Activated CD4-positive, alpha-beta T cell treated with anti-CD3 and anti-CD28 coated beads, Interleukin-10, Interleukin-2, amounts not matched to agents 100 ng/mL and 50 ng/mL, durations not matched to agents 16 hours and 8 hours (primary cell): ENCODE results near the gene MRPS15.
"Not testable (repeated sequence)": the region's sequence is repeated elsewhere in the genome, so short reads cannot be mapped to it uniquely, and the experiment has no call there.

Experiments
- DNase-seq: peaks from one replicate; pipeline ENCODE4 v3.0.0-alpha.2; 2020

MRPS15 gene

GRCh38 chr1:36463803-36464604 lies at the start of gene MRPS15:
MRPS15 (minus strand) TSS chr1:36464384; CDS start chr1:36464275, 109 bp downstream.
- DNase-seq: peak; percentile 97

DNA sequence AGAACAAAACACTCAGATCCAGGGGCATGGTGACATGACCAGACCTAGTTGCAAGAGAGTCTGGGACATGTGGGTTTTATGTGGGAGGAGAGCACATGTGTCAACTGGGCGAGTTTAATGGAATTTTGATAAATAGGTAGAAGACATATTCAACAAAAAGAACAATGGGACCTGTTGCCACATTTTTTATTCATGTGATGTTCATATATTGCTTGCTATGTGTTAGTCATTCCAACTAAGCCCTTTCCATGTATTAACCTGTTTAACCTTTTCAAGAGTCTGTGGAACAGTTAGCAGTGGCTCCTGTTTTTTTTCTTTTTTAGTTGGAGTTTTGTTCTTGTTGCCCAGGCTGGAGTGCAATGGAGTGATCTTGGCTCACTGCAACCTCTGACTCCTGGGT lies 48.7 kb upstream of the MRPS15 start:
- no peak for DNase-seq

DNA sequence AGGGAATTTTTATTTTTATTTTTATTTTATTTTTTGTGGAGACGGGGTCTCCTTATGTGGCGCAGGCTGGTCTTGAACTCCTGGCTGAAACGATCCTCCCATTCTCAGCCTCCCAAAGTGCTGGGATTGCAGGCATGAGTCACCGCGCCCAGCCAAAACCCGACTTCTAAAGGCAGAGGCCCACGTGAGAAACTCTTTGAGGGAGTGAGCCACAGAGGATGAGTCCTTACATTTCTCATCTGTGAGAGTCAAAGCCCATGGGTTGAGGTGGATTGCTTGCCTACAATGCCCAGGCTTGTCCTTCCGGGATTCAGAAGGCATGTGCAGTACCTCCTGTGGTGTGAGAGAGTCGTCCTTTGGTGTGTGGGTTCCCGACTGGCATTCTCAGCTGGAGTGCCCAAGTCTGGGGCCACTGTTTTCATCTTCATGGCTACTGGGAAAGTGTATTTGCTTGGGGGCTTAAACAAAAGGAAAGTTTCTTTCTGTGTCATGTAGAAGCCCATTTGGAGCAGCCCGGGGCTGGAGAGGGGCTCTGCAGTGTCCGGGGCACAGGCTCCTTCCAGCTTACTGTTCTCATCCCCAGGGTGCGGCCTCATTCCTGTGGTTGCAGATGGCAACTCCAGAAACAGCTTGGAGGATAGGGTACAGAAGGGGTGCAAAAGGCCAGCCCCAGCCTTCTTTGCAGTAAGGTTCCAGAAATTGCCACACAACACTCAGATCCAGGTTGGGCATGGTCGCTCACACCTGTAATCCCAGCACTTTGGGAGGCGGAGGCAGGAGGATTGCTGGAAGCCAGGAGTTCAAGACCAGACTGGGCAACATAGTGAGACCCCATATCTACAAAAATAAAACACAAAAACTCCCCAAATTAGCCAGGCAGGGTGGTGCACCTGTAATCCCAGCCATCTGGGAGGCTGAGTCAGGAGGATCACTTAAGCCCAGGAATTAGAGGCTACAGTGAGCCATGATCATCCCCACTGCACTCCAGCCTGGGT lies 47.9 kb upstream of the MRPS15 start:
- no peak for DNase-seq

DNA sequence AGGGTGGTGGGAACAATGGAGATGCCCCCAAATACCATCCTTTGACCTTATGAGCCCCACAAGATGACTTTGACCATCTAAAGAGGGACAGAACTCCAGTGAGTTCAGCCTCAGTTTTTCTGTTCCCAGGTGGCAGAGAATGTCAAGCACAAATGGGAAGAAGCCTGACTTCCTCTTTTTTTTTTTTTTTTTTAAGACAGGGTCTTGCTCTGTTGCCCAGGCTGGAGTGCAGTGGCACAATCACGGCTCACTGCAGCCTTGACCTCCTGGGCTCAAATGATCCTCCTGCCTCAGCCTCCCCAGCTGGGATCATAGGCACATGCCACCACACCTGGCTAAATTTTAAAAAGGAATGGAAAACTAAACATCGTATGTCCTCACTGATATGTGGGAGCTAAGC lies 47.0 kb upstream of the MRPS15 start:
- DNase-seq: not testable (repeated sequence)

- DNase-seq: no peak
Observed at GRCh38 chr1:36510418-36510817, 46.2 kb upstream of the MRPS15 start.

GRCh38 chr1:36508257-36508656 lies 44.1 kb upstream of the MRPS15 start:
- DNase-seq: no peak

DNA sequence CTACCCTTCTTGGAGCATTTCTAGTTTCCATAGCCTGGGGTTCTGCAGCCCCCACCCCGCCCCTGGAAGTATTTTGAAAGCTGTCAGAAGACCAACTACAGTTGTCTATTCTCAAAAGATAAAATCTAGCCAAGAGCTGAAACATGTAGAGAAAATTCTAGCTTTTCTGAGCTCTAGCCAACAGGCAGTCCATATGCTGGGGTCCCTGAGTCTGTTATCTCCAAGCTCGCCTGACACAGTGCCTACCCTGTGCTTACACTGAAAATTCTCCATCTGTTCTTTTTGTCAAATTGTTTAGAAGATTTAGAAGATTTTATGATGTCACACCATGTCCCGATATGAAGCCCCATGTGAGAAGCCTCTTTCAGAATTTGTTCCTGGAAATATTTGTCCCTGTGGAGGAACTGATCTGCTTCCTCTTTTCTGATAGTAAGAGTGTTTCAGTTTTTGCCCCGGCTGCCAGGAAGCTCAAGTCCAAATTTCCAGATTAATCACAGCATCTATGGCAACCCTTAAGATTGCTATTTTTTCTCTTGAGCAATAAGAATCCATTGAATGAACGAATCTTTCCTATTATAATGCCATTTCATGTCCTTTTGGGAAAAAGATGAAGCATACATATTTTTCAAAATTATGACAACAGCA lies 42.2 kb upstream of the MRPS15 start:
- DNase-seq: no peak

- DNase-seq: no peak
Observed at GRCh38 chr1:36503733-36504132, 39.5 kb upstream of the MRPS15 start.

DNA sequence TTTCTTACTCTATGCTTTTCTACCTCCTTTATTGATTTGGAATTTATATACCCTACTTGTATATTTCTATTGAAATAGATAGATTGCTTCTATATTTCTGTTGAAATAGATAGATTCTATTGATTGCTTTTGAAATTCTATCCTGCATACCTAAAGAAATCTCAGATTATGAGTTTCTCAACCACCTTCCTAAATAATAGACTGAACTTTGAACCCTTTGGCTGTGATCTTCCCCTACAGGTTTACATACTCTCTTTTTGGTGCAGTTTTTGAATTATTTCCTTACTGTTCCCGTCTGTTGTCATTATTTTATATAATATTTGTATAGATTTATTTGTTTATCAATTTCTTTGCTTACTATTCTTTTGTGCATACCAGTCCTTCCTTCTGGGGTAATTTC lies 39.0 kb upstream of the MRPS15 start:
- no peak for DNase-seq

- no peak for DNase-seq
Observed at GRCh38 chr1:36502616-36503015, 38.4 kb upstream of the MRPS15 start.

GRCh38 chr1:36501911-36502310 lies 37.7 kb upstream of the MRPS15 start:
- not testable (repeated sequence) for DNase-seq

GRCh38 chr1:36497207-36497606 lies 33.0 kb upstream of the MRPS15 start:
- DNase-seq: no peak

GRCh38 chr1:36494971-36495370 lies 30.8 kb upstream of the MRPS15 start:
- no peak for DNase-seq

GRCh38 chr1:36493524-36493923 lies 29.3 kb upstream of the MRPS15 start:
- no peak for DNase-seq

GRCh38 chr1:36492491-36492890 lies 28.3 kb upstream of the MRPS15 start:
- no peak for DNase-seq

- not testable (repeated sequence) for DNase-seq
Observed at GRCh38 chr1:36489258-36490051, 25.3 kb upstream of the MRPS15 start.

GRCh38 chr1:36487906-36488305 lies 23.7 kb upstream of the MRPS15 start:
- no peak for DNase-seq

DNA sequence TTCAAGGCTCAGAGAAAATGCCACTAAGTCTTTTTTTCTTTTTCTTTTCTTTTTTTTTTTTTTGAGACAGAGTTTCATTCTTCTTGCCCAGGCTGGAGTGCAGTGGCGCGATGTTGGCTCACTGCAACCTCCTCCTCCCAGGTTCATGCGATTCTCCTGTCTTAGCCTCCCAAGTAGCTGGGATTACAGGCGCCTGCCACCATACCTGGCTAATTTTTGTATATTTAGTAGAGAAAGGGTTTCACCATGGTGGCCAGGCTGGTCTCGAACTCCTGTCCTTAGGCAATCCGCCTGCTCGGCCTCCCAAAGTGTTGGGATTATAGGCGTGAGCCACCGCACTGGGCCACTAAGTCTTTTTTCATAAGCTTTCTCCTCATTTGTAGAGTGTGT lies 23.1 kb upstream of the MRPS15 start:
- DNase-seq: not testable (repeated sequence)

- no peak for DNase-seq
Observed at GRCh38 chr1:36486439-36487335, 22.5 kb upstream of the MRPS15 start.

DNA sequence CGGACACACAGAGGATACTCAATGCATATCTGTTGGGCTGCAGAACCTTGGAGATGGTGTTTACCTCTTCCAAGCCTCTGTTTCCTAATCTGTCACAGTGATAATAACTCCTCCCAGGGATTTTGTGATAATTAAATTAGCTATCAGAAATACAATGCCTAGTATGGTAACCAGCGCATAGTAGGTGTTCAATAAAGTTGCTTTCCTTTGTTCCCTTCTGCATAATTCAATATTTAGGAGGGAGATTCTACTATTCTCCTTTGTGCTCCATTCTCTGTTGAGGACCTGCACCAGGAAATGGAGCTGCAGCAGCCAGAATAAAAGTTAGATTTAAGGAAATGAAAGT lies 21.9 kb upstream of the MRPS15 start:
- no peak for DNase-seq

- DNase-seq: no peak
Observed at GRCh38 chr1:36484099-36484498, 19.9 kb upstream of the MRPS15 start.
